Parathyroid adenoma (tissue), 2 donors: ENCODE results near the gene FOXN3.
"Not testable (repeated sequence)": the region's sequence is repeated elsewhere in the genome, so short reads cannot be mapped to it uniquely, and the experiment has no call there.

Experiments used
- H2AFZ ChIP-seq: fragments of 300-600 bp; sonication (generic); one replicate; pipeline ENCODE4 v1.7.0; 2017; ENCODE audit warnings: antibody characterized with exemption, mild to moderate bottlenecking
- H3K27ac ChIP-seq: fragments of 300-600 bp; sonication (generic); one replicate; pipeline ENCODE4 v1.7.0; 2017
- H3K27me3 ChIP-seq: fragments of 300-600 bp; sonication (generic); one replicate; pipeline ENCODE4 v1.7.0; 2017; ENCODE audit warnings: low read length; ENCODE audit not compliant: control insufficient read depth, insufficient read depth
- H3K36me3 ChIP-seq: fragments of 300-600 bp; sonication (generic); one replicate; pipeline ENCODE4 v1.7.0; 2017; ENCODE audit warnings: low read length; ENCODE audit not compliant: control insufficient read depth, insufficient read depth
- H3K4me1 ChIP-seq: fragments of 300-600 bp; sonication (generic); one replicate; pipeline ENCODE4 v1.7.0; 2017; ENCODE audit warnings: control low read depth
- H3K4me2 ChIP-seq: fragments of 300-600 bp; sonication (generic); one replicate; pipeline ENCODE4 v1.7.0; 2017; ENCODE audit warnings: low read length
- H3K4me3 ChIP-seq: fragments of 300-600 bp; sonication (generic); one replicate; pipeline ENCODE4 v1.7.0; 2017; ENCODE audit warnings: low read depth, low read length
- H3K79me2 ChIP-seq: fragments of 300-600 bp; sonication (generic); one replicate; pipeline ENCODE4 v1.7.0; 2017; ENCODE audit warnings: control low read depth
- H3K9ac ChIP-seq: fragments of 300-600 bp; sonication (generic); one replicate; pipeline ENCODE4 v1.7.0; 2017; ENCODE audit warnings: mild to moderate bottlenecking
- H3K9me3 ChIP-seq: fragments of 300-600 bp; sonication (generic); one replicate; pipeline ENCODE4 v1.7.0; 2017; ENCODE audit warnings: low read length; ENCODE audit not compliant: control insufficient read depth
- CTCF ChIP-seq: fragments of 300-600 bp; sonication (generic); IDR thresholded peaks from one replicate; pipeline ENCODE4 v1.7.0; 2017; ENCODE audit warnings: antibody characterized with exemption, mild to moderate bottlenecking
- donor health status: primary hyperparathyroidism.

FOXN3 gene

GRCh38 chr14:89299587-89299986 lies 117.4 kb downstream of the FOXN3 start:
- peaks cover 27% of the 10 kb centered on the region for H3K79me2 ChIP-seq
- TF ChIP-seq CTCF, result no peak
- no peak overlapping the region for H3K4me3 ChIP-seq
- no peak overlapping the region for H3K4me2 ChIP-seq
- no peaks in the 10 kb centered on the region for H3K9me3 ChIP-seq
- no peaks in the 10 kb centered on the region for H3K27me3 ChIP-seq
- no peak overlapping the region for H3K27ac ChIP-seq
- H3K36me3 ChIP-seq, result no peaks in the 10 kb centered on the region
- no peak overlapping the region for H3K9ac ChIP-seq
- H2AFZ ChIP-seq, result no peak overlapping the region
- H3K4me1 ChIP-seq, result peaks cover 12% of the 10 kb centered on the region

- no peak overlapping the region for H3K9ac ChIP-seq
- peaks cover 34% of the 10 kb centered on the region for H3K79me2 ChIP-seq
- no peak overlapping the region for H3K4me2 ChIP-seq
- TF ChIP-seq CTCF, result no peak
- no peaks in the 10 kb centered on the region for H3K27me3 ChIP-seq
- H2AFZ ChIP-seq, result no peak overlapping the region
- H3K36me3 ChIP-seq, result no peaks in the 10 kb centered on the region
- no peaks in the 10 kb centered on the region for H3K4me1 ChIP-seq
- no peak overlapping the region for H3K27ac ChIP-seq
- H3K9me3 ChIP-seq, result no peaks in the 10 kb centered on the region
- H3K4me3 ChIP-seq, result no peak overlapping the region
These were observed 118.8 kb downstream of the FOXN3 start for GRCh38 chr14:89298056-89298834.

- H3K36me3 ChIP-seq, result no peaks in the 10 kb centered on the region
These were observed 120.7 kb downstream of the FOXN3 start for GRCh38 chr14:89296281-89296745.

GRCh38 chr14:89294872-89295271 lies 122.2 kb downstream of the FOXN3 start:
- Histone ChIP-seq H3K79me2 (peaks cover 51% of the 10 kb centered on the region), H3K27ac (no peak overlapping the region), H3K9ac (no peak overlapping the region), H3K9me3 (no peaks in the 10 kb centered on the region), H3K36me3 (no peaks in the 10 kb centered on the region), H3K4me1 (no peaks in the 10 kb centered on the region), H3K27me3 (no peaks in the 10 kb centered on the region), H3K4me2 (no peak overlapping the region), H3K4me3 (no peak overlapping the region), H2AFZ (no peak overlapping the region)
- no peak for TF ChIP-seq CTCF

More at GRCh38 chr14:89296281-89296745, 120.7 kb downstream of the FOXN3 start:
- Histone ChIP-seq H3K27ac (no peak overlapping the region), H3K27me3 (no peaks in the 10 kb centered on the region), H3K79me2 (peaks cover 41% of the 10 kb centered on the region), H2AFZ (no peak overlapping the region), H3K9me3 (no peaks in the 10 kb centered on the region), H3K9ac (no peak overlapping the region), H3K4me1 (no peaks in the 10 kb centered on the region), H3K4me2 (no peak overlapping the region), H3K4me3 (no peak overlapping the region)
- no peak for TF ChIP-seq CTCF

GRCh38 chr14:89294469-89294868 lies 122.6 kb downstream of the FOXN3 start:
- not testable (repeated sequence) for H3K27ac ChIP-seq

More at GRCh38 chr14:89294469-89294868, 122.6 kb downstream of the FOXN3 start:
- H3K79me2 ChIP-seq, result peaks cover 47% of the 10 kb centered on the region
- H3K4me3 ChIP-seq, H3K4me2 ChIP-seq, H3K27me3 ChIP-seq, H3K9ac ChIP-seq, H2AFZ ChIP-seq, H3K36me3 ChIP-seq, H3K9me3 ChIP-seq, H3K4me1 ChIP-seq: not testable (repeated sequence)
